ENCODE results near the gene ZPR1. TPM values are rescaled to one million over a fixed set of nuclear protein-coding genes. Genes with fewer than 3 reads are reported as not detected.
"Not testable (repeated sequence)": the region's sequence is repeated elsewhere in the genome, so short reads cannot be mapped to it uniquely, and the experiment has no call there.

The ZPR1 gene
- total RNA-seq, 2 donors from 2014 or later = 31.1 to 40.7 TPM

GRCh38 chr11:116774661-116775060 lies 13.2 kb downstream of the ZPR1 start:
- Histone ChIP-seq H3K27ac (no peak overlapping the region), H3K9me3 (no peaks in the 10 kb centered on the region), H3K27me3 (no peaks in the 10 kb centered on the region), H3K4me1 (peaks cover 9% of the 10 kb centered on the region), H3K4me3 (no peak overlapping the region), H3K36me3 (peaks cover 12% of the 10 kb centered on the region), H3K9ac (ENCODE audit: low read depth in 2 of 2, low read length in 2 of 2) (no peak overlapping the region)
- TF ChIP-seq, protein P1, sequence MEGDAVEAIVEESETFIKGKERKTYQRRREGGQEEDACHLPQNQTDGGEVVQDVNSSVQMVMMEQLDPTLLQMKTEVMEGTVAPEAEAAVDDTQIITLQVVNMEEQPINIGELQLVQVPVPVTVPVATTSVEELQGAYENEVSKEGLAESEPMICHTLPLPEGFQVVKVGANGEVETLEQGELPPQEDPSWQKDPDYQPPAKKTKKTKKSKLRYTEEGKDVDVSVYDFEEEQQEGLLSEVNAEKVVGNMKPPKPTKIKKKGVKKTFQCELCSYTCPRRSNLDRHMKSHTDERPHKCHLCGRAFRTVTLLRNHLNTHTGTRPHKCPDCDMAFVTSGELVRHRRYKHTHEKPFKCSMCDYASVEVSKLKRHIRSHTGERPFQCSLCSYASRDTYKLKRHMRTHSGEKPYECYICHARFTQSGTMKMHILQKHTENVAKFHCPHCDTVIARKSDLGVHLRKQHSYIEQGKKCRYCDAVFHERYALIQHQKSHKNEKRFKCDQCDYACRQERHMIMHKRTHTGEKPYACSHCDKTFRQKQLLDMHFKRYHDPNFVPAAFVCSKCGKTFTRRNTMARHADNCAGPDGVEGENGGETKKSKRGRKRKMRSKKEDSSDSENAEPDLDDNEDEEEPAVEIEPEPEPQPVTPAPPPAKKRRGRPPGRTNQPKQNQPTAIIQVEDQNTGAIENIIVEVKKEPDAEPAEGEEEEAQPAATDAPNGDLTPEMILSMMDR (IDR thresholded peaks at IDR 0.05) = no peak
- intact Hi-C loops (cut with DNase I) = no loop called here
- no peak for DNase-seq

DNA sequence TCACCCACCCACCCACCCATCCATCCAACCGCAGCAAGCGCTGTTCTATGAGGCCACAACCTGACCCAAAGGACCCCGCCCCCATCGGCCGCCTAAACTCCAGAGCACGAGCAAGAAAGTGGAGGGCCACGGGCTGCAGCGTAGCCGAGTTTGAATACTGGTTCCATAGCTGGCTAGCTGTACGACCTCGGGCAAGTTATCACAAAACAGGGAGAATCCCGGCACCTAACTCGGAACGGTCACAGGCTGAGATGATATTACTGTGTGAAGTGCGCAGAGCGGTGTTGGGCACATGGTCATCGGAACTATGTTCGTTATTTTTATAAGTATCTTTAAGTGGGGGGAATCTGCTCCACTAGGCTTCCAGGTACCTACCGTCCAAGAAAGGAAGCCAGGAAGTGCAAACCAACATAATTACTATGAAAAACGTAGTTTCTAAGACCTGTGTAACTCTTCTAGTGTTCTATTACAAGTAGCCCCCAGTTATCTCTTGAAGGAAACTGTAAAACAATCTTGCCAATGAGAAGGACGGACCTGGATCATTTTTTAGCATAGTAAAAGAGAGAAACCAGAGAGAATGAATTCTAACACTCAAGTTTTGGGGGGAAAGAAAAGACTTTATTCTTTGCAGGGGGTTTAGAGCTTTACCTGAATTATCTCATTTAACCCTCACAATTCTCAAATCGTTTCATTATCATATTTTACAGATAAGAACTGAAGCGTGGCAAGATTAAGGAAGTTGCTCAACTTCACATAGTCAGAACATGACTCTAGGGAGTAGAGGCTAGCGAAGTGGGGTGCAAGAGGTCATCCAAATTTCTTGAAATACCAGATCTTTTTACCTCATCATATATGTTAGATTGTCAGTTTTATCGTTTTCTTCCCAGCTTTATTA lies 14.4 kb downstream of the ZPR1 start:
- no peak for DNase-seq
- Histone ChIP-seq H3K9ac (ENCODE audit: low read depth in 2 of 2, low read length in 2 of 2) (peak overlapping the region; percentile 78 to 93), H3K4me3 (peak overlapping the region; percentile 68), H3K4me1 (peaks cover 9% of the 10 kb centered on the region), H3K27me3 (no peaks in the 10 kb centered on the region), H3K27ac (peak overlapping the region; percentile 80), H3K36me3 (peaks cover under 1% of the 10 kb centered on the region), H3K9me3 (no peaks in the 10 kb centered on the region)
- TF ChIP-seq, protein P1 (IDR thresholded peaks at IDR 0.05) = no peak
- intact Hi-C loops (cut with DNase I) = no loop called here

- Histone ChIP-seq H3K36me3 (no peaks in the 10 kb centered on the region), H3K27ac (peak within 1 kb of the TSS; percentile 80), H3K27me3 (no peaks in the 10 kb centered on the region), H3K4me1 (peaks cover 9% of the 10 kb centered on the region), H3K9me3 (no peaks in the 10 kb centered on the region), H3K9ac (ENCODE audit: low read depth in 2 of 2, low read length in 2 of 2) (peak within 1 kb of the TSS; percentile 93), H3K4me3 (peak within 1 kb of the TSS; percentile 68)
- intact Hi-C loops (cut with DNase I) = no loop called here
- TF ChIP-seq, protein P1 (IDR thresholded peaks at IDR 0.05) = no peak
- peak; percentile 94 for DNase-seq
These were observed 15.2 kb downstream of the ZPR1 start, which contains the start of gene BUD13 for GRCh38 chr11:116772443-116773202. BUD13 (minus strand) TSS chr11:116772987; CDS start chr11:116772964, 23 bp downstream.

- Histone ChIP-seq H3K27ac (peak overlapping the region; percentile 80), H3K36me3 (no peaks in the 10 kb centered on the region), H3K4me1 (peaks cover 9% of the 10 kb centered on the region), H3K27me3 (no peaks in the 10 kb centered on the region), H3K4me3 (peak overlapping the region; percentile 68), H3K9ac (ENCODE audit: low read depth in 2 of 2, low read length in 2 of 2) (peak overlapping the region; percentile 93), H3K9me3 (no peaks in the 10 kb centered on the region)
- TF ChIP-seq, protein P1 (IDR thresholded peaks at IDR 0.05) = no peak
- intact Hi-C loops (cut with DNase I) = no loop called here
- no peak for DNase-seq
These were observed 15.9 kb downstream of the ZPR1 start for GRCh38 chr11:116771935-116772334.

GRCh38 chr11:116762132-116762531 lies 25.7 kb downstream of the ZPR1 start:
- TF ChIP-seq, protein P1 (IDR thresholded peaks at IDR 0.05) = no peak
- Histone ChIP-seq H3K27me3 (no peaks in the 10 kb centered on the region), H3K4me1 (no peaks in the 10 kb centered on the region), H3K9ac (ENCODE audit: low read depth in 2 of 2, low read length in 2 of 2) (no peak overlapping the region), H3K36me3 (peaks cover 22% of the 10 kb centered on the region), H3K9me3 (no peaks in the 10 kb centered on the region), H3K27ac (no peak overlapping the region), H3K4me3 (no peak overlapping the region)
- DNase-seq = no peak
- intact Hi-C loops (cut with DNase I) = no loop called here

GRCh38 chr11:116756044-116756443 lies 31.8 kb downstream of the ZPR1 start:
- peaks cover 15% of the 10 kb centered on the region for H3K36me3 ChIP-seq
- H3K27me3 ChIP-seq; H3K9ac ChIP-seq (ENCODE audit: low read depth in 2 of 2, low read length in 2 of 2); H3K27ac ChIP-seq; DNase-seq; H3K4me3 ChIP-seq; H3K9me3 ChIP-seq; H3K4me1 ChIP-seq; intact Hi-C loops (cut with DNase I): not testable (repeated sequence)

All from colonic mucosa (tissue), 4 donors.